Loucy (cell line): ENCODE results near the gene DNAJC2.
"Not testable (repeated sequence)": the region's sequence is repeated elsewhere in the genome, so short reads cannot be mapped to it uniquely, and the experiment has no call there.

Experiments
- H2AFZ ChIP-seq: fragments of 200-600 bp; sonication (generic); 2 replicates; pipeline ENCODE4 v1.6.0; 2016; ENCODE audit warnings: antibody characterized with exemption, mild to moderate bottlenecking, low read length, moderate library complexity
- H3F3A ChIP-seq: fragments of 200-600 bp; 2 replicates; pipeline ENCODE4 v1.6.0; 2016; ENCODE audit warnings: antibody characterized with exemption, low read depth, mild to moderate bottlenecking
- H3K27me3 ChIP-seq: fragments of 200-600 bp; sonication (generic); 2 replicates; pipeline ENCODE4 v1.6.1; 2014; ENCODE audit warnings: low read length, mild to moderate bottlenecking; ENCODE audit not compliant: insufficient read depth, poor library complexity, severe bottlenecking
- H3K36me3 ChIP-seq: fragments of 200-600 bp; sonication (generic); 2 replicates; pipeline ENCODE4 v1.6.1; 2016; ENCODE audit warnings: low read length; ENCODE audit not compliant: insufficient read depth
- H3K4me1 ChIP-seq: fragments of 200-600 bp; sonication (generic); 2 replicates; pipeline ENCODE4 v1.5.1; 2014; ENCODE audit warnings: low read length, mild to moderate bottlenecking; ENCODE audit not compliant: insufficient read depth, poor library complexity, severe bottlenecking
- H3K4me2 ChIP-seq: fragments of 200-600 bp; sonication (generic); 2 replicates; pipeline ENCODE4 v1.6.0; 2014; ENCODE audit warnings: antibody characterized with exemption, low read length, low read depth, mild to moderate bottlenecking; ENCODE audit not compliant: poor library complexity, severe bottlenecking
- H3K4me3 ChIP-seq: fragments of 200-600 bp; sonication (generic); 2 replicates; pipeline ENCODE4 v1.5.1; 2014; ENCODE audit warnings: low read length, mild to moderate bottlenecking, mixed read lengths; ENCODE audit not compliant: poor library complexity, severe bottlenecking
- H3K79me2 ChIP-seq: fragments of 200-600 bp; sonication (generic); 2 replicates; pipeline ENCODE4 v1.6.1; 2014; ENCODE audit warnings: low read length; ENCODE audit not compliant: insufficient read depth
- H3K9ac ChIP-seq: fragments of 200-600 bp; sonication (generic); 2 replicates; pipeline ENCODE4 v1.6.0; 2014; ENCODE audit warnings: mild to moderate bottlenecking, low read depth, low read length, moderate library complexity; ENCODE audit not compliant: poor library complexity, severe bottlenecking
- H3K9me2 ChIP-seq: fragments of 200-600 bp; sonication (generic); replicated peaks from 2 replicates; pipeline ENCODE4 v1.6.1; 2016; ENCODE audit warnings: low read depth, low read length, mixed read lengths
- H3K9me3 ChIP-seq: fragments of 200-600 bp; sonication (generic); 2 replicates; pipeline ENCODE4 v1.6.1; 2014; ENCODE audit warnings: mild to moderate bottlenecking, antibody characterized with exemption, low read length, low read depth; ENCODE audit not compliant: insufficient read depth
- H4K20me1 ChIP-seq: fragments of 200-600 bp; sonication (generic); 2 replicates; pipeline ENCODE4 v1.6.0; 2014; ENCODE audit warnings: antibody characterized with exemption, low read length, mild to moderate bottlenecking; ENCODE audit not compliant: insufficient read depth, poor library complexity, severe bottlenecking

DNAJC2 gene

GRCh38 chr7:103279963-103280802, 64.4 kb downstream of the DNAJC2 start:
- not testable (repeated sequence) for H3K27me3 ChIP-seq, H3K4me1 ChIP-seq, H3K9me3 ChIP-seq, H3K9me2 ChIP-seq, H3F3A ChIP-seq, H4K20me1 ChIP-seq, H3K36me3 ChIP-seq
- Histone ChIP-seq H3K79me2 (peaks cover 30% of the 10 kb centered on the region), H3K4me3 (peak overlapping the region; percentile 94), H3K9ac (peak overlapping the region; percentile 91), H2AFZ (peak overlapping the region; percentile 96), H3K4me2 (peak overlapping the region; percentile 91)

DNA sequence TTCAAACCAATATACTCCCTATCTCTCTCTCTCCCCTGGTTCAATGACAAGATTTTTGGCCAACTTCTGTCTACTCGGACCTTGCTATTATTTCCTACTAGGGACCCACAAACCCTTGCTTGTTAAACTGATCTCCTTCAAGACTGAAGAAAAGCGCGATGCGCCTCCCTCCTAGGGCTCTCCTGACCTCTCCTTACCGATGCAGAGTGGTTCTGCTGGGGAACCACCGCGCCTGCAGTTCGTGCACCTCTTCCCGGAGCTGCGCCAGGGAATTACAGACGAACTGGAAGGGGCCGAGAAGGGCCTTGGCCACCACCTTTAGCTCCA, 65.0 kb downstream of the DNAJC2 start:
- Histone ChIP-seq H3K4me2 (peak overlapping the region; percentile 91), H3K4me3 (peak overlapping the region; percentile 94), H3K9ac (peak overlapping the region; percentile 91), H3K79me2 (peaks cover 30% of the 10 kb centered on the region), H2AFZ (peak overlapping the region; percentile 96)
- not testable (repeated sequence) for H3K27me3 ChIP-seq, H3K9me2 ChIP-seq, H3F3A ChIP-seq, H4K20me1 ChIP-seq, H3K4me1 ChIP-seq, H3K36me3 ChIP-seq, H3K9me3 ChIP-seq

GRCh38 chr7:103278195-103278594, 66.4 kb downstream of the DNAJC2 start:
- not testable (repeated sequence) for H3K36me3 ChIP-seq, H4K20me1 ChIP-seq, H3K27me3 ChIP-seq, H2AFZ ChIP-seq, H3F3A ChIP-seq, H3K9me2 ChIP-seq, H3K9me3 ChIP-seq, H3K4me1 ChIP-seq
- H3K4me3 ChIP-seq: peak overlapping the region; percentile 74
- H3K9ac ChIP-seq: peak overlapping the region; percentile 20
- H3K79me2 ChIP-seq: peaks cover 30% of the 10 kb centered on the region
- H3K4me2 ChIP-seq: peak overlapping the region; percentile 71

DNA sequence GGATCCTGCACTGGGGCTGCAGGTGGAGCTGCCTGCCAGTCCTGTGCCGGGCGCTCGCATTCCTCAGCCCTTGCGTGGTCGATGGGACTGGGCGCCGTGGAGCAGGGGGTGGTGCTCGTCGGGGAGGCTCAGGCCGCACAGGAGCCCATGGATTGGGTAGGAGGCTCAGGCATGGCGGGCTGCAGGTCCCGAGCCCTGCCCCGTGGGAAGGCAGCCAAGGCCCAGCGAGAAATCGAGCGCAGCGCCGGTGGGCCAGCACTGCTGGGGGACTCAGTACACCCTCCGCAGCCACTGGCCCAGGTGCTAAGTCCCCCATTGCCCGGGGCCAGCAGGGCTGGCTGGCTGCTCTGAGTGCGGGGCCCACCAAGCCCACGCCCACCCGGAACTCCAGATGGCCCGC, 69.7 kb downstream of the DNAJC2 start:
- H3K36me3 ChIP-seq, H3K27me3 ChIP-seq, H3K9me3 ChIP-seq, H2AFZ ChIP-seq, H3F3A ChIP-seq, H3K9me2 ChIP-seq, H3K4me2 ChIP-seq, H3K4me3 ChIP-seq, H4K20me1 ChIP-seq, H3K4me1 ChIP-seq, H3K9ac ChIP-seq: not testable (repeated sequence)
- H3K79me2 ChIP-seq: peaks cover 30% of the 10 kb centered on the region

- H3K27me3 ChIP-seq, H2AFZ ChIP-seq, H3K4me1 ChIP-seq, H3K4me3 ChIP-seq, H3F3A ChIP-seq, H3K9me3 ChIP-seq, H3K4me2 ChIP-seq, H3K9ac ChIP-seq, H3K9me2 ChIP-seq, H3K36me3 ChIP-seq, H4K20me1 ChIP-seq: not testable (repeated sequence)
- peaks cover 17% of the 10 kb centered on the region for H3K79me2 ChIP-seq
Measured at GRCh38 chr7:103273374-103273773, 71.2 kb downstream of the DNAJC2 start.

DNA sequence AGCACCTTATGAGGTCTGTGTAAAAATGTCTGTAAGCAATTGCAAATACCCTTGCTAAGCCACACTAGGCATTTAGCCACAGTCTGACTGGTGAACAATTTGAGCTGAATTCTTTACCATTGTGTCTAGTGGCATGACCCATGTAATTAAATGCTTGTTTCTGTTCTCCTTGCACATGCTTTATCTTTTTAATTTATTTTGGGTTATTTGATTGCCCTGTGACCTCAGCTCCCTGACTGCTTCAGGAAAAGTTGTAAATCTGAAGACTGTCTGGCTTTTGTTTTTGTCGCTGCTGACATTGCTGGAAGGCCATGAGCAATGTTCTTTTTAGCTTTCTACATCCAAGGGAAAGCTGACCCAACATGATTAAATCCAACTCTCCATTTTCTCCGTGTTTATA, 78.3 kb downstream of the DNAJC2 start:
- H3K4me3 ChIP-seq, H3K79me2 ChIP-seq, H3K4me1 ChIP-seq, H3K9me3 ChIP-seq, H3K4me2 ChIP-seq, H2AFZ ChIP-seq, H3K36me3 ChIP-seq, H4K20me1 ChIP-seq, H3K9me2 ChIP-seq, H3F3A ChIP-seq, H3K9ac ChIP-seq, H3K27me3 ChIP-seq: not testable (repeated sequence)

DNA sequence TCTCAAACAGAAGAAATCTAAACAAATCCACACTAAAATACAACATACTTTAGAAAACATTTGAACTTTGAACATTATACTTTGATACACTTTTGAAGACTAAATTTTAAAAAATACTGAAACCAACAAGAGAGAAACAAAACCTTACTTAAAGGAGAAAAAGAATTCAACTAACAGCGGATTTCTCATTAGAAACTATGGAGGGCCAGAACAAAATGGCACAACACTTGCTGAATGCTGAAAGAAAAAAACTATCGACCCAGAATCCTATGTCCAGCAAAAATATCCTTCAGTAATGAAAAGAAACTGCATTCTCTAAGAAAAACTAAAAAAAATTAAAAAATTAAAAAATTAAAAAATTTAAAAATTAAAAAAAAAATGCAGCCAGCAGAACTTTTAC, 80.5 kb downstream of the DNAJC2 start:
- H3F3A ChIP-seq, H2AFZ ChIP-seq, H3K9ac ChIP-seq, H3K9me3 ChIP-seq, H3K4me3 ChIP-seq, H3K79me2 ChIP-seq, H3K4me1 ChIP-seq, H3K36me3 ChIP-seq, H3K4me2 ChIP-seq, H3K27me3 ChIP-seq, H4K20me1 ChIP-seq, H3K9me2 ChIP-seq: not testable (repeated sequence)
